Dermis blood vessel endothelial cell (primary cell): ENCODE measurements around the gene ASIP. TPM values are rescaled to one million over a fixed set of nuclear protein-coding genes. Genes with fewer than 3 reads are reported as not detected.
"Not testable (repeated sequence)": the region's sequence is repeated elsewhere in the genome, so short reads cannot be mapped to it uniquely, and the experiment has no call there.

ENCODE experiments used
- DNase-seq: peaks from one replicate; pipeline ENCODE4 v3.0.0; 2010
- total RNA-seq: library from RNA; depleted of rRNA; stranded (reverse); fragments of >200 nt; gene quantifications from 2 replicates; pipeline ENCODE4 v1.2.3, GENCODE V29; 2014

ASIP gene
- total RNA-seq, 1 donor from 2014 or later = not detected

DNA sequence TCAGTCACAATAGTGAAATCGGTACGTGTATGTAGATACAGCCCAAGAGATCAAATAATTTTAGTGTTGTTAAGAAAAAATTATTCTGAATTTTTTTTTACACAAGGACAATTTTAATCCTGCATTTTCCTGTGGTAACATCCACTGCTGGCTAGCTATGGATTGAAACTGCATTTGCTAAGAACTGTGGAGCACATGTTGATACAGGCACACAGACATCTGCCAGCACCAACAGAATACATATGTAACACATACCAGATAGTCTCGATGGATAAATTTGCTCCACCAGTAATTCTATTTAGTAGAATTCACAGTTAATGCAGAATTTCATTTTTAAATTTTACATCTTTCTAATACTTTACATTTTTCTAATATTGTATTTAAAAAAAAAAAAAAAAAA lies 2.2 kb downstream of the ASIP start:
- DNase-seq = no peak

GRCh38 chr20:34246126-34246626 lies 5.0 kb downstream of the ASIP start:
- DNase-seq = no peak

DNA sequence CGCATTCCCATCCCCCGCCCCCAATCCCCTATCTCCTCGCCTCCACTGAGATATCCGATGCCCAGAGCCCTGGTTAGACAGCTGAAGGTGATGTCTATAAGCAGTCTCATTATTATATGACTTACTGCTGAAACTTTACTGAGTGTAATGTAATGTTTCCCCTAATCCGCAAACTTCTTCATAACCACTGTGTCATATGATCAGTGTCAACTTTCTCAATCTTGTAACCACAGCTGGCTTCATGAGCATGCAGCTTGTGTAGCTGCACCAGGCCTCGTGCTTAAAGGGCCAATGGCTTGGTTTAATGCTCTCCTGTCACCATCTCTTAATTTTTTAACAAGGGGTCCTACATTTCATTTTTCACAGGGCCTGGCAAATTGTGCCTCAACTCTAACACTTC lies 8.1 kb downstream of the ASIP start:
- no peak for DNase-seq

GRCh38 chr20:34250005-34250404 lies 8.8 kb downstream of the ASIP start:
- no peak for DNase-seq

DNA sequence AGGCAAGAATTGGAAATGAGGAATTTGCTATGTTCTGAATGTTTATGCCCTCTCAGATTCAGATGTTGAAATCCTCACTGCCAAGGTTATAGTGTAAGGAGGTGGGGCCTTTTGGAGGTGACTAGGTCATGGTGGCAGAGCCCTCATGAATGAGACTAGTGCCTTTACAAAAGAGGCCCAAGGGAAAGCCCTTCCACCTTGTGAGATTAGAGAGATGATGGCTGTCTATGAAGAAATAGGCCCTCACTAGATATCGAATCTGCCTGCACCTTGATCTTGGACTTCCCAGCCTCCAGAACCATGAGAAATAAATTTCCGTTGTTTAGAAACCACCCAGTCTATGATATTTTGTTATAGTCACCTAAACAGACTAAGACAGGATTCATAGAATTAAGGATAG lies 10.4 kb downstream of the ASIP start:
- DNase-seq = no peak

- not testable (repeated sequence) for DNase-seq
These were observed 11.3 kb downstream of the ASIP start for GRCh38 chr20:34252431-34253086.

DNA sequence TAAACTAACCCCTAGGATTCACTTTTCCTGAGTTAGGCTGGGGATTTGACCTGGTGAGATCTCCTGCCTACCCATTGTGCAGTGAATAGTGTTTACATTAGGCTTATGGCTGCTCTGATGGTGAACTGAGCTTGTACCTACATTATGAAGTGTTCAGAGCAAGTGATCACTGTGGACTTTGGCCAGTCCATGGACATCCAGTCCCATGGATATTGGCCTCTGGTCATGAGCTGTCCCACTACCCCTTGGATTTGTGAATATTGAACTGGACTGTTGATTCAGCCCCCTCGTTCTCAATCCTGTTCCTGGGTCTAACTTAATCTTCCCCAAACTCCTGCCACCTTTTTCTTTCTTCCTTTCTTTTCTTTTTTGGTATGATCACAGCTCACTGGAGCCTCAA lies 13.8 kb downstream of the ASIP start:
- no peak for DNase-seq

- no peak for DNase-seq
These were observed 15.5 kb downstream of the ASIP start for GRCh38 chr20:34256629-34257124.

DNA sequence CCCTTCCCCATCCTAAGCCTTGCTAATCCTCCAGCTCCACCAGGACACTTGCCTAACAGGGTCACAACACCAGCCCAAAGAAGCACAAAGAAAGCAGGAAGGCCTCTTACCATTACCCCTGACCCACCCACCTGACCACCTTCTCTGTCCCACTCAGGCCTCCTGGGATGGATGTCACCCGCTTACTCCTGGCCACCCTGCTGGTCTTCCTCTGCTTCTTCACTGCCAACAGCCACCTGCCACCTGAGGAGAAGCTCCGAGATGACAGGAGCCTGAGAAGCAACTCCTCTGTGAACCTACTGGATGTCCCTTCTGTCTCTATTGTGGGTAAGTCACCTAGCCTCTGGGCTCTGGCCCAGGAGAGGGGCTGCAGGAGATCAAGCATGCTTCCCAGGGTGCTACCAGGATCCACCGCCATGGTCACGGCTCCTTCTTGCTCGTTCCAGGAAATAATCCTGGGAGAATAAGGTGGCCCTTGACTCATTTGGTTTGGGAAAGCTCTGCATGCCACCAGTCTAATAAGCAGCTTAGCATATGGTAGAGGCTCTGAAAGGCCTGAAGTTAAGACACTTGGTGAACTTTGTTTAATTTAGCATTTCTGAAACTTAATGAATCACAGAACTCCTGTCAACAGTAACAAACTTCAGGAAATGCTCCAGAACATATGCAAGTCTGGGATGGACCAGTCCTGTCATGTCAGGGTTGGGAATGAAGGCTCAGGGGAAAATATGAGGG lies 19.2 kb downstream of the ASIP start:
- DNase-seq = no peak

DNA sequence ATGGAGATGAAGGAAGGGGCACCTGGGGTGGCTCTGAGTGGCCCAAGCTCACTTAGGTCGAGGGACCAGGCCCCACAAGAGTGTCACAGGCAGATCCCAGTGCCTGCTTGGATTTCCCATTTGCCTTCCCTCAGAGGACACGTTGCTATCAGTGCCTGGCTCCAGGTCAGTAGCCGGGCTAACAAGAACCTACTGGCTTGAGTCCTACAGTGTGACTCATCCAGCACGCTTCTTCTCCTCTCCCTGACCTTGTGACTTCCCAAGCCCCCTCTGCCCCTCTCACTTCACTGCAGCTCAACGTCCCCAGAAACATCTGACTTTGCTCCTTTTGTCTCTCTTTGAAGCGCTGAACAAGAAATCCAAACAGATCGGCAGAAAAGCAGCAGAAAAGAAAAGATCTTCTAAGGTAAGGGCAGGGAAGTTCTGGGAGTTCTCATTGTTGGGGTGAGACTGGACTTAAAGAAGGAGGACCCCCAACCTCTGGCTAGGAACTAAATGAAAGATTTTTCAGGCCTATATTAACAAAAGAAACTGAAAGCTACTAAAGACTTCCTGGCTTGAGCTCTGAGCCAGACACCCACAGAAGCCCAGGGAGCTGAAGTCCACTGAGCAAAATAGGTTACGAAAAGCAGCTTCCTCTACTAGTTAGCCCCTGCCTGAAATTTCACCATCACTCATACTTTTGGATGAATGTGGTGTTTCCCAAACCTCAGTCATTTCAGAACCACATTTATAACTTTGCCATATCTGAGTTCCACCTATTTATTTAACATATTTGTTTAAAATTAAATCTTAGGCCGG lies 21.5 kb downstream of the ASIP start:
- peak; percentile 33 for DNase-seq

DNA sequence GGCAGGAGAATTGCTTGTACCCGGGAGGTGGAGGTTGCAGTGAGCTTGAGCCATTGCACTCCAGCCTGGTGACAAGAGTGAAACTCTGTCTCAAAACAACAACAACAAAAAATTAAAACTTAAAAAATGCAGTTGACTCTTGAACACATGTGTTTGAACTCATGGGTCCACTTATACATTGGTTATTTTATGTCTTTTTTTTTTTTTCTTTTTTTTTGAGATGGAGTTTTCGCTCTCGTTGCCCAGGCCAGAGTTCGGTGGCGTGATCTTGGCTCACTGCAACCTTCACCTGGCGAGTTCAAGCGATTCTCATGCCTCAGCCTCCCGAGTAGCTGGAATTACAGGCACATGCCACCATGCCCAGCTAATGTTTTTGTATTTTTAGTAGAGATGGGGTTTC lies 22.2 kb downstream of the ASIP start:
- not testable (repeated sequence) for DNase-seq

GRCh38 chr20:34264141-34264540 lies 22.9 kb downstream of the ASIP start:
- no peak for DNase-seq

- DNase-seq = no peak
These were observed 26.9 kb downstream of the ASIP start for GRCh38 chr20:34268145-34268544.

DNA sequence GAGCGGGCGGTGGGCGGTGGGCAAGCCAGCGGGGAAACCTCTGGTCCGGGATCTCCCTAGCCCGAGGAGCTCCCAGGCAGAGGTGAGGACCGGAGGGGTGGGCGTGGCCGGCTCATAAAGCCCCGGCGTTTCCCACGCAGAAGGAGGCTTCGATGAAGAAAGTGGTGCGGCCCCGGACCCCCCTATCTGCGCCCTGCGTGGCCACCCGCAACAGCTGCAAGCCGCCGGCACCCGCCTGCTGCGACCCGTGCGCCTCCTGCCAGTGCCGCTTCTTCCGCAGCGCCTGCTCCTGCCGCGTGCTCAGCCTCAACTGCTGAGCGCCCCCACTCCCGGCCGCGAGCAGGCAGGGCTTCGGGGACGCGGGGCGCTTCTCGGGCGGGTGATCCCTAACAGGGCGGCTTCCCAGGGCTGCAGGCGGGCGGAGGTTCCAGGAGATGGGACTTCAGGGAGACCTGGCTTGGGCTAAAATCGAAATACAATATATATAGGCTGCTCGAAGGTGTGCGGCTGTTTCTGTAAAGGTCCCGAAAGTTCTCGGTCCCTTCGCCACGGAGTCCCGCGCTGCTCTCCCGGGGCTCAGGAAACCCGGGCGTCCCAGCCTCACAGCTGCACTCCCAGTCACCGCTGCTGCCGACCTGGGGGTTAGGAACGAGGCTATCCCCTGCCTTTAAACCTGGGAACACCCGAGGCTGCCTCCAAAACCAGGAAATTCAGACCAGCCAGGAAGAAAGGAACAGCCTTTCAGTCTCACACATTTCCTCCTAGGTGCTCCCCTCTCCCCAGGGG lies 27.8 kb downstream of the ASIP start:
- DNase-seq = peak; percentile 52

DNA sequence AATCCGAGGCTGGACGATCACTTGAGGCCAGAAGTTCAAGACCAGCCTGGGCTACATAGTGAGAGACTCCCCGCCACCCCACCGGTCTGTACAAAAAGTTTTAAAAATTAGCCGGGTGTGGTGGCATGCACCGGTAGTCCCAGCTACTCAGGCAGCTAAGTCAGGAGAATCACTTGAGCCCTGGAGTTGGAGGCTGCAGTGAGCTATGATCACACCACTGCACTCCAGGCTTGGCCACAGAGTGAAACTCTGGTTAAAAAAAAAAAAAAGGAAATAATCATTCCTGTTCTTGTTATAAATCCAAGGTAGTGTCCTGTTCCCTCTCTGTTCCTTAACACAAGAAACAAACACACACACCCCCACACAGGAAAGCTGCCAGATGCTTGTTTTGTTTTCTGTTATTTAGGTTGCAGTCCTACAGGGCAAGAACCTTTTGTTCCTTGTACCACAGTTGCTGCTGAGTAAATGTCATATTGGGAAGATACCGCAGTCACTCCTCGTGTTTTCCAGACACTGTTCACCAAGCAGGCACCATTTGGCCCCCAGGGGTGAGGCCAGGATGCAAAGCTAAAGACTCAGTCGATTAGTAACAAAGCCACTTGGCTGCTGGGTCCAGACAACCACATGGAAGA lies 28.9 kb downstream of the ASIP start:
- peak; percentile 29 for DNase-seq

DNA sequence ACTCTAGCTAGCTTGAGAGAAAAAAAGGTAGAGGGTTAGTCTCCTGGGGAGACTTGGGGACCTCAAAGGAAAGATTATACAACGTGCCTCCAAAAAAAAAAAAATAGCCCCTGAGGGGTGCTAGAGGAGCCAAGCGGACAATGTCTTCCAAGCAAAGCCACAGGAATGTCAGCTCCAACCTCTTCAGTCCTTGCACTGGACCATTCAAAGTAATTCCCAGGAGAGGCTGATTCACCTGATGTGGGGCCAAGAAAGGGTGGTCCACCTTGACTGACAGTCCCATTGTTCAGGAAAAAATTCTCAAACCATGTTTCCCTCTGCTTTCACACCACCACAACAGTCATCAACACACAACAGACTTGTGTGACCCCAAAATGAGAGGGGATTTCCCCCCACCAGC lies 30.7 kb downstream of the ASIP start:
- DNase-seq = peak; percentile 10

- no peak for DNase-seq
These were observed 33.5 kb downstream of the ASIP start for GRCh38 chr20:34274694-34275093.

GRCh38 chr20:34281177-34281576 lies 40.0 kb downstream of the ASIP start:
- no peak for DNase-seq

DNA sequence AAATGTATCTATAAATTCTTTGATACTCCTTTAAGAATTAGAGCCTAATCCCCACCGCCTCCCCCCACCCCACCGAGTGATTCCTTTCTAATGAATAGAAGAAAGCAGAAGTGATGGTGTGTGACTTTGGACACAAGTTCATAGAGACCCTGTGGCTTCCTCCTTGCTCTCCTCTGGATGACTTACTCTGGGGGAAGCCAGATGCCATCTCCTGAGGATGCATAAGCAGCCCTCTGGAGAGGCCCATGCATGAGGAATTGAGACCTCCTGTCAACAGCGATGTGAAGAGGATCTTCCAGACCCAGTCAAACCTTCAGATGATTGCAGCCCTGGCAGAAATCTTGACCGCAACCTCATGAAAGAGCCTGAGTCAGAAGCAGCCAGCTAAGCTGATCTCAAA lies 40.8 kb downstream of the ASIP start:
- no peak for DNase-seq

DNA sequence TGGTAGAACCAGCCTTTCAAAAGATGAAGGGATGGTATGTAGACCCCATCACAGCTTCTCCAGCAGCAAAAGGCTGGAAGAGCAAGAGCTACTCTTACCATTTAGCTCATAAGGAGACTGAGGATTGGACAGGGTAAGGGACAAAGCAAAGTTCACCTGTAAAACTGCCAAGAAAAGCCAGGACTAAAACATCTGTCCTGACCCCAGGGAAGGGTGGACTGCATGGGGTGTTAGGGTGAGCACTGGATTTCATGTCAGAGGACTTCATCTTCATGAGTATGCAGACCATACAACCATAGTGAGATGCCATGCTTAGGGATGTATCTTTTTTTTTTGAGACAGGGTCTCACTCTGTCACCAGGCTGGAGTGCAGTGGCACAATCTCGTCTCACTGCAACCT lies 42.6 kb downstream of the ASIP start:
- DNase-seq = no peak

- no peak for DNase-seq
These were observed 44.2 kb downstream of the ASIP start for GRCh38 chr20:34285450-34285849.

GRCh38 chr20:34287500-34287899 lies 46.3 kb downstream of the ASIP start:
- DNase-seq = not testable (repeated sequence)
